GM18505 (cell line): ENCODE measurements around the gene STPG4.

Experiments used
- ATAC-seq: cut with Tn5 transposase; IDR thresholded peaks from one replicate; pipeline ENCODE4 v1.9.1; 2021; ENCODE audit not compliant: unreplicated experiment
- POLR2A ChIP-seq: IDR thresholded peaks from 4 replicates; pipeline ENCODE4 v1.6.1; 2011; ENCODE audit warnings: borderline replicate concordance; ENCODE audit not compliant: insufficient read depth, insufficient read length; ENCODE audit errors: extremely low read depth

The STPG4 gene

GRCh38 chr2:47162780-47163179 lies 7.7 kb upstream of the STPG4 start:
- TF ChIP-seq POLR2A: no peak
- no peak for ATAC-seq

GRCh38 chr2:47161475-47161874 lies 6.4 kb upstream of the STPG4 start:
- ATAC-seq: no peak
- no peak for TF ChIP-seq POLR2A

GRCh38 chr2:47160660-47161059 lies 5.6 kb upstream of the STPG4 start:
- no peak for TF ChIP-seq POLR2A
- ATAC-seq: no peak

GRCh38 chr2:47160211-47160610 lies 5.1 kb upstream of the STPG4 start:
- no peak for TF ChIP-seq POLR2A
- no peak for ATAC-seq

GRCh38 chr2:47159627-47160026 lies 4.5 kb upstream of the STPG4 start:
- no peak for TF ChIP-seq POLR2A
- no peak for ATAC-seq

- TF ChIP-seq POLR2A: no peak
- ATAC-seq: no peak
Measured at GRCh38 chr2:47158576-47158975, 3.5 kb upstream of the STPG4 start.

- ATAC-seq: no peak
- no peak for TF ChIP-seq POLR2A
Measured at GRCh38 chr2:47152803-47153202, 2.3 kb downstream of the STPG4 start.

GRCh38 chr2:47150175-47150574 lies 4.9 kb downstream of the STPG4 start:
- ATAC-seq: no peak
- TF ChIP-seq POLR2A: no peak

- no peak for TF ChIP-seq POLR2A
- no peak for ATAC-seq
Measured at GRCh38 chr2:47147021-47147420, 8.1 kb downstream of the STPG4 start.

- no peak for ATAC-seq
- no peak for TF ChIP-seq POLR2A
Measured at GRCh38 chr2:47145466-47145865, 9.6 kb downstream of the STPG4 start.

GRCh38 chr2:47141520-47141919 lies 13.6 kb downstream of the STPG4 start:
- no peak for TF ChIP-seq POLR2A
- no peak for ATAC-seq

- TF ChIP-seq POLR2A: no peak
- no peak for ATAC-seq
Measured at GRCh38 chr2:47134386-47135090, 20.6 kb downstream of the STPG4 start.

GRCh38 chr2:47133046-47133445 lies 22.1 kb downstream of the STPG4 start:
- no peak for TF ChIP-seq POLR2A
- no peak for ATAC-seq

GRCh38 chr2:47129191-47129706 lies 25.9 kb downstream of the STPG4 start:
- TF ChIP-seq POLR2A: no peak
- ATAC-seq: no peak
